Upper lobe of left lung (tissue), 6 donors: ENCODE data around the gene VKORC1. TPM values are rescaled to one million over a fixed set of nuclear protein-coding genes. Genes with fewer than 3 reads are reported as not detected.

Experiments used
- ATAC-seq, 2 donors: fragments of 200-7000 bp; cut with Tn5 transposase; one replicate each; pipeline ENCODE4 v1.9.1; 2022; ENCODE audit warnings: mild to moderate bottlenecking in 2 of 2, moderate library complexity in 2 of 2; ENCODE audit not compliant: low FRiP score in 2 of 2
- DNase-seq, 2 donors: peaks; one replicate each; pipeline ENCODE4 v3.0.0-alpha.2; 2019 to 2020
- H3K27ac ChIP-seq, 4 donors: fragments of 200-600 bp; sonication (generic); one replicate each; pipeline ENCODE4 v1.5.1; 2016 to 2019
- H3K27me3 ChIP-seq, 4 donors: fragments of 200-600 bp; sonication (generic); one replicate each; pipeline ENCODE4 v1.5.1; 2017 to 2019
- H3K36me3 ChIP-seq, 4 donors: fragments of 200-600 bp; sonication (generic); one replicate each; pipeline ENCODE4 v1.5.1; 2016 to 2019
- H3K4me1 ChIP-seq, 4 donors: fragments of 200-600 bp; sonication (generic); one replicate each; pipeline ENCODE4 v1.5.1; 2018 to 2019
- H3K4me3 ChIP-seq, 4 donors: fragments of 200-600 bp; sonication (generic); one replicate each; pipeline ENCODE4 v1.5.1; 2017 to 2019; ENCODE audit warnings: mild to moderate bottlenecking in 2 of 4, moderate library complexity in 1 of 4
- H3K9me3 ChIP-seq, 4 donors: fragments of 200-600 bp; sonication (generic); one replicate each; pipeline ENCODE4 v1.5.1; 2018 to 2019
- EP300 ChIP-seq, 4 donors: sonication (generic); formaldehyde crosslinking; IDR thresholded peaks; one replicate each; pipeline ENCODE4 v1.5.1; 2017; ENCODE audit warnings: antibody characterized with exemption in 4 of 4, control low read depth in 2 of 4
- POLR2A ChIP-seq, 4 donors: fragments of 450-650 bp; IDR thresholded peaks; one replicate each; pipeline ENCODE4 v1.5.1; 2016 to 2017; ENCODE audit warnings: antibody characterized with exemption in 4 of 4, mild to moderate bottlenecking in 2 of 4
- POLR2AphosphoS5 ChIP-seq, 2 donors: sonication (generic); formaldehyde crosslinking; IDR thresholded peaks; one replicate each; pipeline ENCODE4 v1.5.1; 2017; ENCODE audit warnings: antibody characterized with exemption in 2 of 2
- WGBS, 2 donors: methylation state at CpG; one replicate each; pipeline ENCODE4 v1.1.5; 2017 to 2018; 5-methylcytosine and 5-hydroxymethylcytosine counted together
- total RNA-seq, 6 donors: library from RNA; depleted of rRNA in 4 of 6; stranded (reverse); fragments of >200 nt in 4 of 6; gene quantifications; one replicate each; pipeline versions ENCODE4 v1.1.0 to v1.2.1, GENCODE V29; 2016 to 2021
- TF ChIP-seq, protein P1 (sequence below), 6 experiments: fragments of 450-650 bp in 4 of 6; fragments of 200-600 bp in 2 of 6; sonication (generic) in 2 of 6; IDR thresholded peaks; one replicate each; pipeline ENCODE4 v1.5.1; 2016 to 2019; ENCODE audit warnings: antibody characterized with exemption in 6 of 6
- donor health status: DM: no; HTN: no; CAD: no; lungs with moderate emphysema.
- donor health status: DM: no; HTN: yes; CAD: no; lungs with severe emphysema.

VKORC1 gene
- total RNA-seq, 6 donors from 2014 or later: 37.7 to 105 (median 61.4) TPM

DNA sequence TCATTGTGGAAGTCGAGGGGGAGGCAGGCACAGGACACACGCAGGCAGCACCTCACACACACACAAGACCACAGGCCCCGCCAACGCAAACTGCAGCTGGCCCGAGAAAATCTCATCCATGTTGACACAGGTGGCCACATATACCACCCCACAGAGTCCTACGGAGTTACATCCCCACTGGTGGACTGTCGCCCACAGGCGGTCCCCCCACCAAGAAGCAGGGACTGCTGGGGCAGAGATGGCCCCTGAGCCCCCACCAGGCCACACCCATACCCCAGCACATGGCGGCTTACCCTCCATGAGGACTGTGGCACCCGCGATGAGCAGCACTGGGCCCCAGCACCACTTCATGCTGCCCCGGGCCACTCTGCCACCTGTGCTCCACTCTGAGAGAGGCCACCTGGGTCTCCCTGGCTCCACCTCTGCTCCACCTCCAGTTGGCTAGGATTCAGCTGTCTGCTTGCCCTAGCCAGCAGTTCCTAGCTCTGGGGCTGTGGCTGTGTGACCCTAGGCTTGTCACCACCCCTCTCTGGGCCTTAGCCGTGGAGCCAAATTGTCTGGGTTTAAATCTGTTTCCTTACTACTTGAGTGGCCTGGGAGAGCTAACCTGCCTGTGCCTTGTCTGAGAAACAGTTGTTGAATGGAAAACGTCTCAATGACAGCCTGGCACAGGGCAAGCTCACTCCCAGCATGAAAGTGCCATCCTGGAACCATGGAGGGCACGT lies 6.0 kb downstream of the VKORC1 start, which contains the start of gene PRSS53:
TSS of gene PRSS53 (minus strand) at position 485 of the 725 bp plus-strand sequence. CDS start at position 351, 134 bp downstream.
- Histone ChIP-seq H3K9me3 (no peaks in the 10 kb centered on the region), H3K4me3 (no peak within 1 kb of the TSS), H3K27me3 (no peaks in the 10 kb centered on the region), H3K36me3 (peaks cover 0 to 64% (median 26%) of the 10 kb centered on the region in 4 donors), H3K27ac (no peak within 1 kb of the TSS), H3K4me1 (peaks cover 5 to 20% (median 11%) of the 10 kb centered on the region in 4 donors)
- DNase-seq: no peak
- WGBS, 2 donors: 76 to 81% methylated on average over 4 to 14 of the region's 15 CpGs
- no peak for TF ChIP-seq EP300 (IDR thresholded peaks at IDR 0.05)
- TF ChIP-seq, protein P1, sequence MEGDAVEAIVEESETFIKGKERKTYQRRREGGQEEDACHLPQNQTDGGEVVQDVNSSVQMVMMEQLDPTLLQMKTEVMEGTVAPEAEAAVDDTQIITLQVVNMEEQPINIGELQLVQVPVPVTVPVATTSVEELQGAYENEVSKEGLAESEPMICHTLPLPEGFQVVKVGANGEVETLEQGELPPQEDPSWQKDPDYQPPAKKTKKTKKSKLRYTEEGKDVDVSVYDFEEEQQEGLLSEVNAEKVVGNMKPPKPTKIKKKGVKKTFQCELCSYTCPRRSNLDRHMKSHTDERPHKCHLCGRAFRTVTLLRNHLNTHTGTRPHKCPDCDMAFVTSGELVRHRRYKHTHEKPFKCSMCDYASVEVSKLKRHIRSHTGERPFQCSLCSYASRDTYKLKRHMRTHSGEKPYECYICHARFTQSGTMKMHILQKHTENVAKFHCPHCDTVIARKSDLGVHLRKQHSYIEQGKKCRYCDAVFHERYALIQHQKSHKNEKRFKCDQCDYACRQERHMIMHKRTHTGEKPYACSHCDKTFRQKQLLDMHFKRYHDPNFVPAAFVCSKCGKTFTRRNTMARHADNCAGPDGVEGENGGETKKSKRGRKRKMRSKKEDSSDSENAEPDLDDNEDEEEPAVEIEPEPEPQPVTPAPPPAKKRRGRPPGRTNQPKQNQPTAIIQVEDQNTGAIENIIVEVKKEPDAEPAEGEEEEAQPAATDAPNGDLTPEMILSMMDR (IDR thresholded peaks at IDR 0.05): no peak
- no peak for TF ChIP-seq POLR2AphosphoS5 (IDR thresholded peaks at IDR 0.05)
- no peak for TF ChIP-seq POLR2A (IDR thresholded peaks at IDR 0.05)
- no peak for ATAC-seq

DNA sequence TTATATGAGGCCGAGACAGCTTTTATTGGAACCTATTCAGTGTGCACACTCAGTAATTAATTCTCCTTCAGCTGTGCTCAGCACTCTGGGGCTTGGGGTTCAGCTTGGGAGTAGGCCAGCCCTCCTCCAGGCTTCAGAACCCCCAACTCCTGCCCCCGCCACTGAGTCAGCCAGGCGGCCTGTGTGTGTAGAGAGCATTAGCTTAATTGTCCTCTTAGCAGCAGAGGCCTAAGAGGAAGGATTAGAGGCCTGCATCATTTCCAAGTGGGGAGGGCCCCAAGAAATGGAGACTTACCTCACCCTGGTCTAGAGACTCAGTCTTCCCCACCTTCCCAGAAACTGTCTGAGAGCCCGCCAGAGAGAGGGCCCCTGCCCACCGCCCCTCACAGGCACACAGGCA lies 6.6 kb downstream of the VKORC1 start:
- peaks cover 0 to 70% (median 27%) of the 10 kb centered on the region in 4 donors for H3K36me3 ChIP-seq
- H3K4me1 ChIP-seq: peaks cover 0 to 16% (median 7%) of the 10 kb centered on the region in 4 donors
- no peaks in the 10 kb centered on the region for H3K9me3 ChIP-seq
- TF ChIP-seq, protein P1 (IDR thresholded peaks at IDR 0.05): no peak
- TF ChIP-seq EP300 (IDR thresholded peaks at IDR 0.05) (no peak), POLR2A (IDR thresholded peaks at IDR 0.05) (no peak), POLR2AphosphoS5 (IDR thresholded peaks at IDR 0.05) (no peak)
- 90 to 100% methylated on average over 1 to 5 of the region's 5 CpGs for WGBS, 2 donors
- no peak overlapping the region for H3K27ac ChIP-seq
- no peak overlapping the region for H3K4me3 ChIP-seq
- DNase-seq (no peak), ATAC-seq (no peak)
- H3K27me3 ChIP-seq: no peaks in the 10 kb centered on the region

DNA sequence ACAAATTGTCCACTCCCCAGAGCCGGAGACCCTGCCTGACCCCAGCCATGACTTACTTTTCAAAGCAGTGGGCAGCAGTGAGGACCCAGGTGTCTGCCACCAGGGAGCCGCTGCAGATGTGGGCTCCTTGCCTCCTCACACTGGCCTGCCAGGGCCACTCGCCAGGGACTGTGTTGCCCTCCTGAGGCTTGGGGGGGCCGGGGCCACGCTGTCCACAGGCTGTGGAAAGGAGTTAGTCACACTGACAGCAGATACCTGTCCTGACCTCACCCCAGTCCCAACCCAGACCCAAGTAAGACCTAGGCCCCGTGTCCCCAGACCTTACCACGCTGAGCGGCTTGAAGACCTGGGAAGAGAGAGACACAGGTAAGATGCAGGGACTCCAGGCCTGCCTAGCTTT lies 7.1 kb downstream of the VKORC1 start:
- Histone ChIP-seq H3K27me3 (no peaks in the 10 kb centered on the region), H3K36me3 (peaks cover 0 to 75% (median 30%) of the 10 kb centered on the region in 4 donors), H3K27ac (no peak overlapping the region), H3K9me3 (no peaks in the 10 kb centered on the region), H3K4me1 (peaks cover 0 to 15% (median 6%) of the 10 kb centered on the region in 4 donors), H3K4me3 (no peak overlapping the region)
- TF ChIP-seq POLR2A (IDR thresholded peaks at IDR 0.05) (no peak), EP300 (IDR thresholded peaks at IDR 0.05) (no peak), POLR2AphosphoS5 (IDR thresholded peaks at IDR 0.05) (no peak)
- DNase-seq (no peak), ATAC-seq (no peak)
- WGBS, 2 donors: 88 to 96% methylated on average over 5 to 8 of the region's 8 CpGs

GRCh38 chr16:31086629-31086906 lies 8.0 kb downstream of the VKORC1 start:
- no peak for ATAC-seq
- Histone ChIP-seq H3K4me1 (peaks cover 5 to 19% (median 13%) of the 10 kb centered on the region in 4 donors), H3K9me3 (no peaks in the 10 kb centered on the region), H3K27ac (no peak overlapping the region), H3K36me3 (peaks cover 0 to 84% (median 33%) of the 10 kb centered on the region in 4 donors), H3K4me3 (no peak overlapping the region), H3K27me3 (no peaks in the 10 kb centered on the region)
- TF ChIP-seq EP300 (IDR thresholded peaks at IDR 0.05) (no peak), POLR2A (IDR thresholded peaks at IDR 0.05) (no peak)
- DNase-seq: no peak
- WGBS, 2 donors: 93% methylated on average over 4 of the region's 6 CpGs; no CpG with 5 or more reads in 1 of the 2 donors

GRCh38 chr16:31085873-31086628 lies 8.5 kb downstream of the VKORC1 start:
- DNase-seq: no peak

More at GRCh38 chr16:31085873-31086628, 8.5 kb downstream of the VKORC1 start:
- Histone ChIP-seq H3K27me3 (no peaks in the 10 kb centered on the region), H3K36me3 (peaks cover under 1 to 85% (median 35%) of the 10 kb centered on the region in 4 donors), H3K9me3 (no peaks in the 10 kb centered on the region), H3K4me1 (peaks cover 10 to 24% (median 17%) of the 10 kb centered on the region in 4 donors), H3K27ac (no peak overlapping the region), H3K4me3 (no peak overlapping the region)
- WGBS, 2 donors: 88 to 91% methylated on average over 12 to 16 of the region's 18 CpGs
- ATAC-seq: no peak
- TF ChIP-seq POLR2AphosphoS5 (IDR thresholded peaks at IDR 0.05) (no peak), EP300 (IDR thresholded peaks at IDR 0.05) (no peak), POLR2A (IDR thresholded peaks at IDR 0.05) (no peak)
- TF ChIP-seq, protein P1 (IDR thresholded peaks at IDR 0.05): no peak
